HG03571 (cell line): Measurements from ENCODE around the gene CREB3.

Source experiments
- ATAC-seq: cut with Tn5 transposase; IDR thresholded peaks from one replicate; pipeline ENCODE4 v1.9.1; 2021; ENCODE audit not compliant: unreplicated experiment

The CREB3 gene, protein sequence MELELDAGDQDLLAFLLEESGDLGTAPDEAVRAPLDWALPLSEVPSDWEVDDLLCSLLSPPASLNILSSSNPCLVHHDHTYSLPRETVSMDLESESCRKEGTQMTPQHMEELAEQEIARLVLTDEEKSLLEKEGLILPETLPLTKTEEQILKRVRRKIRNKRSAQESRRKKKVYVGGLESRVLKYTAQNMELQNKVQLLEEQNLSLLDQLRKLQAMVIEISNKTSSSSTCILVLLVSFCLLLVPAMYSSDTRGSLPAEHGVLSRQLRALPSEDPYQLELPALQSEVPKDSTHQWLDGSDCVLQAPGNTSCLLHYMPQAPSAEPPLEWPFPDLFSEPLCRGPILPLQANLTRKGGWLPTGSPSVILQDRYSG

GRCh38 chr9:35732185-35732799, at the start of gene CREB3, which contains the start of gene TLN1:
CREB3 (plus strand) TSS chr9:35732666; CDS start chr9:35732773, 107 bp downstream.
TLN1 (minus strand) TSS chr9:35732195; CDS start chr9:35725694, 6,501 bp downstream.
- ATAC-seq = peak; percentile 77

DNA sequence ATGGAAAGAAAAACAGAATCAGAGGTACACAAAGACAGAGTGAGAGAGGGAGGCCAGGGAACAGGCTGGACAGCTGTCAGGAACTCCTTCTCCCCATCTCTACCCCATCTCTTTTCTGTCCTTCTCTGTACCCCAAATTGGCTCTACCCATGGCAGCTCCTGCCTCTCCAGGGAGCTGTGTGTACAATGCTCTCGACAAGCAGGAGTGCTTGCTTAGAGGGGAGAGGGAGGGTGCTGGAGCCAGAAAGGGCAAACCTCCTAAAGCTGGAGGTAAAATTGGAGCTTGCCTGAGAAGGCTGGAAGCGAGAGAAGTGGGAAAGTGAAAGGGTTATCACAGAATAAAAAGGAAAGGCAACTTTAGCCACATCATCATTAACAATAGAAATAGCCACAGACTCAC, 49.1 kb upstream of the CREB3 start:
- ATAC-seq = no peak

DNA sequence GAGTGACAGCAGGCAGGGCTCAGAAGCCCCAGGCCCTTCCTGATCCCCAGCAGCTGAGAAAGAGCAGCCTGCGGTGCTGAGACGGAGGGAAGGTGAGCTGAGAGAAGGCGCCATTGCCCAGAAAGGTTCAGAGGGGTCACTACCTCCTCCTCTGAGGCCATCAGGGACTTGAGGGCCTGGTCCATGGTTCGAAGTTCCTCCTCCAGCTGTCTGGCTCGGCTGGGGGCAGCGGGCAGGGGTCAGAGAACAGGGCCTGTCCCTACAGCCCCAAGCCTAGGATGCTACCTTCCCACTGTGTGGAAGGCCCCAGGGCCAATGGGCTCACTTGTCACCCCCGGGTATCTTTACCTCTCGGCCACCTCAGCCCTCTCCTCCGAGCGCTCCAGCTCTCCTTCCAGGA, 47.5 kb upstream of the CREB3 start:
- no peak for ATAC-seq

DNA sequence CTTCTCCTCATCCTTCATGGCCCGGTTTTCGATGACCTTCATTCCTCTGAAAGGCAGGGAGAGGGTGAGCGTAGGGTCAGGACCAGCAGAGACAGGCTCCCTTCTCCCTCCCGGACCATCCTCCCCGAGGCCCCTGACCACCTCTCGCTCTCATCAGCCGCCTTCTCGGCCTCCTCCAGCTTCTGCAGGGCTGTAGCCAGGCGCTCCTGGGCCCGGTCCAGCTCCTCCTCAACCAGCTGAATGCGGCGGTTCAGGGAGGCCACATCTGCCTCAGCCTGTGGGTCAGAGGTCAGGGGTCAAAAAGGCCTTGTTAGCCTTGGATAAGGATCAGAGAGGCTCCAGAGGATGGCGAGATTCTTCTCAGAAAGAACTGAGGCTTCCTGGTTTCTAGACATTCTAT, 47.0 kb upstream of the CREB3 start:
- ATAC-seq = no peak

DNA sequence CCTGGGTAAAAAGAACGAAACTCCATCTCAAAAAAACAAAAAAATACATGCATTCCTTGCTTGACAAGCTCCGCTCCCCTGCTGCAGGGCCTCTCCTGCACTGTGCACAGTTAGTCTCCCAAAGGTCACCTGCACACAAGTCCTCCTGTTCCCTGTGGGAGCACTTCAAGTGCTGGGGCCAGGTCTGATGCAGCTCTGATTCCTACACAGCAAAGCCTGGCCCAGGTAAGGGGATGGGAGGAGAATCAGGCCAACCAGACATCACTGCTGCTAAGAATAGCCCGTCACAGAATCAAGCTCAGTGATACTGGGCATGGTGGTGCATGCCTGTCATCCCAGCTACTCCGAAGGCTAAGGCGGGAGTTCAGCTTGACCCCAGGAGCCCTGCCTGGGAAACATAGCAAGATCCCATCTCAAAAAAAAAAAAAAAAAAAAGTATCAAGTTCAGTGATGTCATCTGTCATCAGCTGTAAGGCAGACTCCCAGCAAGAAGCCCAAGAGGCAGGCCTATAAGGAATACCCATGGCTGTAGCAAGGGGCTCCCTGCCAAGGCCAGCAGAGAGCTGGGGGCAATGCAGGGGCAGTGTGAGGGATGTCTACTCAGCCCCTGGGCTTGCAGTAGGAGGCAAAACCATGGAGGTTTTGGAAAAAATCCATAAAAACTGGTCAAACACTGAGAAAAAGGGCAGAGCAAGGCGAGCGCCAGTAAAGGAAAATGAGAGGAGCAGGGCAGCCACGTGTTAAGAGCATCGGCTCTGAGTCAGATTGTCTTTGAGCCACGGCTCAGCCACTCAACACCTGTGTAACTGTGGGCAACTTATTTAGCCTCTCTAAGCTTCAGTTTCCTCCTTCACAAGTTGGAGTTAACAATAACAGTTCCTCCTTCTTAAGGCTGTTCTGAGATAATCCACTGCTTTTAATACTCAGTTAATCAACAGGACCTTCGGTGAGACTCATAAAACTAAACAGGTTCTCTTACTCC, 46.0 kb upstream of the CREB3 start:
- ATAC-seq = no peak

GRCh38 chr9:35687306-35687705, 45.2 kb upstream of the CREB3 start:
- ATAC-seq = no peak

GRCh38 chr9:35687972-35688557, 44.4 kb upstream of the CREB3 start:
- no peak for ATAC-seq

DNA sequence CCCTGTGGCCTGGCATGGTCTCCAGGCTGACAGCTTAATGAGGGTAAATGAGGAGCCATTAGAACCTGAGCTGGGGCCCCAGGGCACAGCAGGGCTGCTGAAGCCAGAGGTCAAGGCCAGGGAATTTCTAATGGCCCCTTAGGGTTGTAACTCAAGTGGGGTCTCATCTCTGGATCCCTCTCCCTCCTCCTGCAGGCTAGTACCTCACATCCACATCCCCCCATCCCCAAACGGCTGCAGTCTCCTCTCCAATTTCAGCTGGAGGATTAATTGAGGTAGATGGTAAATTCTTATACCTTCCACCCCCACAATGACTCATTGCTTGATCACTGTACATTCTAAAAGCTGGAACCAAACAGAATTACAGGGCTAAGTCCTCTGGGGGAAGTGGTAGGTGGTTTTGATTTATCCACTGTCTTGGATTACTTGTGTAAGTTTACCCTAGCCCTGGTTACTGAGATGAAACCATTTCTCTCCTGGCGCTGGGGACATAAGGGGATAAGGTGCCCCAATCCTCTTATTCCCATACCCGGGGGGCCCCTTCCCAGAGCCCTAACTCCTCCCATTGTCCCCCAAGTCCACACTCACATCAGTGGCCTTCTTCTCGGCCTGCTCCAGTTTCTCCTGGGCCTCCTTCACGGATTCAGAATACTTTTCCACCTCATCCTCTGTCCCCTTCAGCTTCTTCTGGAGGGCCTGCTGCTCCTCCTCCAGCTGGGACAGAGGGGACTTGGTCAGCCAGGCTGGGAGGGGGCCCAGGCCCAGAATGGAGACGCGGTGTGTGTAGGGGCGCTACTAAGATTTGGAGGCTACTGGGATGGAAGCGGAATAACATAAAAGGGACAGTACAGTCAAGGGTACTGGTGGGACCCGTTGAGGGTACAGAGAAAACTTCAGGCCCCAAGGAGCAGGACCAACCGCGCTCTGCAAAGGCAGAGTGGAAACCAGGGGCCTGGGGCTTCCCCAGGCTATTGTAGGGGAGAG, 43.6 kb upstream of the CREB3 start:
- ATAC-seq = no peak

DNA sequence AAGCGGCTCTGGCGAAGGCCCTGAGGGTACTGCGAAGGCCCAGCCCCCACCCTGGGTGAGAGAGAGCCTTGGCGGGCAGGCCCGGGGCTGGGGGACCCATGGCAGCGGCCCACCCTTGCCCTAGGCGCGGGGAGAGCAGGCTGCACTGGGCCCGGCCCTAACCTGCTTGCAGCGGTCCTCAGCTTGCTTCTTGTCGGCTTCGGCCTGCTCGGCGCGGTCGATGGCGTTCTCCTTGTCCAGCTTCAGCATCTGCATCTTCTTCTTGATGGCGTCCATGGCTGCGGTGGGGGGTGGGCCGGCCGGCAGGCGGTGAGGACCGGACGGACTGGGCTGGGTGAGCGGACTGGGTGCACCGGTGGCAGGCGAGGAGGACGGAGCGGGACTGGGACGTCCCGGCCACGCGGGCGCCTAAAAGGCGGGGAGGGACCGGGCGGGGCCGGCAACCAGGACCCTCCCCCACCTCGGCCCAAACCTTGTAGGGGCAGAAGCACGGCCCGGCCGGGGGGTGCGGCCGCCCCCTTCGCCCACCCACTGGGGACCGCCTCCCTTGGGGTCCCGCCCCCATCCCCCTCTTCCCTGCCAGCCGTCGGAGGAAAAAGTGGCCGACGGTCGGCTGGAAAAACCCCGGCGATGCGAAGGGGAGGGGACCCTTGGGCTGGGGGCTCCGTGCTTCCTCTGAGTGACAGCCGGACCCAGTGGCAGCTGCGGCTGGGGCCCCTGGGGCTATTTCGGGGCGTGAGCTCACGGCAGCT, 42.7 kb upstream of the CREB3 start, which contains the start of gene TPM2:
TSS of gene TPM2 (minus strand) at position 384 of the 752 bp plus-strand sequence. CDS start at position 276, 108 bp downstream.
- ATAC-seq = no peak

DNA sequence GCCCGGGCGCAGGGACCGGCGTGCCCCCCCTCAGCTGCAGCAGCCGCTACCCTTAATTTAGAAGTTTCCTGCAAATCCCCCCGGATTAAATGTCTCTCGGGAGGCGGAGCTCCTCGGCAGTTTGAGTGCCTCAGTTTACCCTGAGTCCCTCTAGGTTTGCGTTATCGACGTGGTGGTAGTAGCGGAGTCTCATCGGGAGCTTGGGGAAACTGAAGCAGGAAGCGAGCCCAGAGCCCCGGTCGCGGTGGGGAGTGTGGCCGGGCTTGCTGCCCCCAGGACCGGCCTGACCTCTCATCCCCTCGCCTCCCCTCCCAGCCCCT, 42.2 kb upstream of the CREB3 start:
- ATAC-seq = no peak

GRCh38 chr9:35690614-35691333, 41.7 kb upstream of the CREB3 start:
- no peak for ATAC-seq

- ATAC-seq = no peak
These were observed 41.2 kb upstream of the CREB3 start for GRCh38 chr9:35691334-35691650.

GRCh38 chr9:35691757-35692301, 40.6 kb upstream of the CREB3 start:
- ATAC-seq = no peak

DNA sequence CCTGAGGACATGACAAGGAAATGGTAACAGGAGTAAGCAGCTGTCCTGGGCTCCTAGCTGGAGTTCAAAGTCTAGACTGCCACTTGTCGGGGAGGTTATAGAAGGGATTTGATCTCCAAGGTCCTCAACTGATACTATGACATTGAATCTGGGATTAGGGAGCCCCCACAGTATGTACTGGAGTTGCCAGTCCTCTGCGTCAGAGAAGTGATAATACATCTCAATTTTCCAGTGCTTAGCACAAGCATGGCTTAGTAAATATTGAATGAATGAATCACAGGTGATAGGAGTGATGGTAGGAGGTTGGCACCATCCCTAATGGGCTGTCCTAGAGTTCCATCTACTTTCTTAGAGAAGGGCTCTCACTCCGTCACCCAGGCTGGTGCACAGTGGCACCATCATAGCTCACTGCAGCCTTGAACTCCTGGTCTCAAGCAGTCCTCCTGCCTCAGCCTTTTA, 36.5 kb upstream of the CREB3 start:
- ATAC-seq = no peak

DNA sequence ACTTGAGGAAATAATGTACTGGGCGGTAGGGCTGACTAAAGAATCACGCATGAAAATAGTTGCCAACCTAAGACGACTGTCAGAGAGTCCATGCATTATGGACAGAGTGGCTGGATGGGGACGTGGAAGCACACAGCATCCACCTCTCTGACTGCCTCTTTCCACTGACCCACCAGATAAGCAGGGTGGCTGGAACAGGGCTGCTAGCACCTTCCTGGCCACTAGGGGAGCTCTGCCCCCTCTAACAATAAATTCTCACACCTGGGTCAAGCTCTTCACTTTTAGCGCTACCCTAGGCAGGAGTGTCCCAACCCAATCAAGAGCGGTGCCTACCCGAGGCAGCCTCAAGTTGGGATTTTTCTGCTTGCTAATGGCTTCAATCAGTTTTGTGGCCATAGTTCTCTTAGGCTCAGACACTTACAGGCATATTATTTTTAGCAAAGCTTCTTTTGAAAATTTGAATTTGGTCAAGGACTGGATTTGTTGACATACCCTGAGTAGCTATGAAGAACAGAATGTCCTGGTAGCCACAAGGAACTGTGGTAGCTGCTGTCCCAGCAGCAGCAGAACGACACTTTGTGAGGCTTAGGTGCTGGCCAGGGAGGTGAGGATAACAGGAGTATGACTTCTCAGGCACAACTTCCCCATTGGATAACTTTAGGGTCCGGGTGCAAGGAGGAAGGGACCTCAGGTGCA, 35.8 kb upstream of the CREB3 start:
- ATAC-seq = peak; percentile 51

- ATAC-seq = no peak
These were observed 35.0 kb upstream of the CREB3 start for GRCh38 chr9:35697486-35697885.

GRCh38 chr9:35698231-35698630, 34.2 kb upstream of the CREB3 start:
- no peak for ATAC-seq

DNA sequence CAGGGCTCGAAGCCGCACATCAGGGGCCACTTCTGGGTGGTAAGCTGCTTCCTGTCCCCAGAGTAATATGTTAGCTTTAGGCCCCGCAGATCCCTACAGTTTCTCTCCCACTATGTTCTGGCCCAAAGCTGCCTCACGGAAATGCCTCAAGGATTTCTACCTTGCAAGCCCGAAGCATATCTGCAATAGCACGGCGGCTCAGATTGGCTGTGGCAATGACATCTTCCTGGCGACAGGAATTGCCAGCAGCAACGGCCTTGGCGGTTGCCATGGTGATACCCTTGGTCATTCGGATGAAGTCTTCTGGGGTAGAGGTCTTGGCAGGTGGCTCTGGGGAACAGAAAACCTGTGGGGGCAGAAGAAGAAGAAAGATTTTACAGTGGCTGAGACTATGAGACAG, 32.4 kb upstream of the CREB3 start:
- ATAC-seq = no peak
